Dendritic cell treated with granulocyte-macrophage colony-stimulating factor and Interleukin-4, amounts not matched to agents 40 ng/mL and 50 ng/mL, for 4 days (primary cell): ENCODE data around the gene TMEM125.

ENCODE experiments used
- H3K27ac Mint-ChIP-seq: one replicate; pipeline ENCODE4 v1.8.0; 2022; ENCODE audit warnings: mild to moderate bottlenecking, mixed read lengths
- H3K27me3 Mint-ChIP-seq: one replicate; pipeline ENCODE4 v1.8.0; 2022; ENCODE audit warnings: mild to moderate bottlenecking, mixed read lengths
- H3K36me3 Mint-ChIP-seq: one replicate; pipeline ENCODE4 v1.8.0; 2022; ENCODE audit warnings: low read depth, mixed read lengths
- H3K4me1 Mint-ChIP-seq: one replicate; pipeline ENCODE4 v1.8.0; 2022; ENCODE audit warnings: low read depth, mixed read lengths
- H3K4me3 Mint-ChIP-seq: one replicate; pipeline ENCODE4 v1.8.0; 2022; ENCODE audit warnings: mild to moderate bottlenecking, moderate library complexity, mixed read lengths
- H3K9me3 Mint-ChIP-seq: one replicate; pipeline ENCODE4 v1.8.0; 2022; ENCODE audit warnings: mixed read lengths
- intact Hi-C: fragments of 100-400 bp; cut with micrococcal nuclease; formaldehyde crosslinking; loops from one replicate; pipeline ENCODE4 v1.15.0; 2022

The TMEM125 gene

GRCh38 chr1:43312212-43312623, 42.4 kb downstream of the TMEM125 start:
- H3K4me3 Mint-ChIP-seq: no peak overlapping the region
- no peak overlapping the region for H3K27ac Mint-ChIP-seq
- intact Hi-C loops: no loop called here
- H3K9me3 Mint-ChIP-seq: no peaks in the 10 kb centered on the region
- no peaks in the 10 kb centered on the region for H3K36me3 Mint-ChIP-seq
- peaks cover 28% of the 10 kb centered on the region for H3K4me1 Mint-ChIP-seq
- H3K27me3 Mint-ChIP-seq: no peaks in the 10 kb centered on the region

- Mint-ChIP-seq H3K27ac (no peak overlapping the region), H3K4me3 (no peak overlapping the region), H3K27me3 (no peaks in the 10 kb centered on the region), H3K9me3 (no peaks in the 10 kb centered on the region), H3K4me1 (peaks cover 30% of the 10 kb centered on the region), H3K36me3 (no peaks in the 10 kb centered on the region)
- intact Hi-C loops: no loop called here
These were observed 43.1 kb downstream of the TMEM125 start for GRCh38 chr1:43312663-43313515.

- H3K27me3 Mint-ChIP-seq: no peaks in the 10 kb centered on the region
- intact Hi-C loops: no loop called here
- H3K9me3 Mint-ChIP-seq: no peaks in the 10 kb centered on the region
- no peak overlapping the region for H3K27ac Mint-ChIP-seq
- no peak overlapping the region for H3K4me3 Mint-ChIP-seq
- peaks cover 34% of the 10 kb centered on the region for H3K4me1 Mint-ChIP-seq
- H3K36me3 Mint-ChIP-seq: no peaks in the 10 kb centered on the region
These were observed 44.0 kb downstream of the TMEM125 start for GRCh38 chr1:43313771-43314170.

- intact Hi-C loops: no loop called here
- Mint-ChIP-seq H3K4me3 (no peak overlapping the region), H3K27ac (no peak overlapping the region), H3K27me3 (no peaks in the 10 kb centered on the region), H3K9me3 (no peaks in the 10 kb centered on the region), H3K4me1 (peaks cover 34% of the 10 kb centered on the region), H3K36me3 (no peaks in the 10 kb centered on the region)
These were observed 44.5 kb downstream of the TMEM125 start for GRCh38 chr1:43314233-43314632.

DNA sequence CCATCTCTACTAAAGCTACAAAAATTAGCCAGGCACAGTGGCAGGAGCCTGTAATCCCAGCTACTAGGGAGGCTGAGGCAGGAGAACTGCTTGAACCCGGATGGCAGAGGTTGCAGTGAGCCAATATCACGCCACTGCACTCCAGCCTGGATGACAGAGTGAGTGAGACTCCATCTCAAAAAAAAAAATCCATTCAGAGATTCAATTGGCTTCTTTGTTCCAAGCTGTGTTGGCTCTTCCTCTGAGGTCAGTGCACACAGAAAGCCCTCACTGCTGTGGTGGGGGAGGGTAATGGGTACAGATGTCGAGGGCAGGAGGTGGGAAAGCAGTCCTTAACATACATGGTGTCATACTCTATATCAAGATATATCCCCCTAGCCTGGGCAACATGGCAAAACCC, 45.7 kb downstream of the TMEM125 start:
- H3K9me3 Mint-ChIP-seq: no peaks in the 10 kb centered on the region
- H3K27me3 Mint-ChIP-seq: no peaks in the 10 kb centered on the region
- peaks cover 43% of the 10 kb centered on the region for H3K4me1 Mint-ChIP-seq
- no peaks in the 10 kb centered on the region for H3K36me3 Mint-ChIP-seq
- intact Hi-C loops: no loop called here
- no peak overlapping the region for H3K27ac Mint-ChIP-seq
- no peak overlapping the region for H3K4me3 Mint-ChIP-seq

GRCh38 chr1:43315963-43316737, 46.4 kb downstream of the TMEM125 start:
- H3K4me3 Mint-ChIP-seq: no peak overlapping the region
- peaks cover 43% of the 10 kb centered on the region for H3K4me1 Mint-ChIP-seq
- H3K36me3 Mint-ChIP-seq: no peaks in the 10 kb centered on the region
- H3K27me3 Mint-ChIP-seq: no peaks in the 10 kb centered on the region
- no peak overlapping the region for H3K27ac Mint-ChIP-seq
- intact Hi-C loops: no loop called here
- no peaks in the 10 kb centered on the region for H3K9me3 Mint-ChIP-seq

- Mint-ChIP-seq H3K9me3 (no peaks in the 10 kb centered on the region), H3K4me1 (peaks cover 43% of the 10 kb centered on the region), H3K4me3 (no peak overlapping the region), H3K36me3 (no peaks in the 10 kb centered on the region), H3K27me3 (no peaks in the 10 kb centered on the region), H3K27ac (no peak overlapping the region)
- intact Hi-C loops: no loop called here
These were observed 47.1 kb downstream of the TMEM125 start for GRCh38 chr1:43316738-43317520.

DNA sequence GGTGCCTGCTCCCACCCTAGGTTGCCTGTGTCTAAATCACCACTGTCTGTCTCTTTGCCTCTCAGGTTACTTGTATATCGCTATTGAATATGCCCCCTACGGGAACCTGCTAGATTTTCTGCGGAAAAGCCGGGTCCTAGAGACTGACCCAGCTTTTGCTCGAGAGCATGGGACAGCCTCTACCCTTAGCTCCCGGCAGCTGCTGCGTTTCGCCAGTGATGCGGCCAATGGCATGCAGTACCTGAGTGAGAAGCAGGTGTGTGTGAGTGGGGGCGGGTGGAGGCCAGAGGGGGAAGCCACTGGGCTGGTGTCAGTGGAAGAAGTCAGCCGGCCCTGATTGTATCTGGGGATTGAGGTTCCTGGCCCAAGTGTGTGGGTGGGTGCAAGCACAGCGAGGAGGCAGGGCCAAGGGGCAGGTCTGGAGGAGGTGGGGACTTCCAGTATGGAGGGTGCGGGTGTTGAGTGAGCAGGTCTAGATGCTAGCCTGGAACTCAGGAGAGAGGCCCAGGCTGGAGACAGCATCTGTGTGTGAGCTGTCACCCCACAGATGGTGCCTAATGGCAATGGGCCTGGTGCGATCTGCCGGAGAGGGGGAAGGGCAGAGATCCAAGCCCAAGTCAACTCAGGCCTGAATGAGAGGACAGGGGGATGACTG, 48.2 kb downstream of the TMEM125 start:
- no peaks in the 10 kb centered on the region for H3K27me3 Mint-ChIP-seq
- H3K4me3 Mint-ChIP-seq: no peak overlapping the region
- no peaks in the 10 kb centered on the region for H3K9me3 Mint-ChIP-seq
- H3K36me3 Mint-ChIP-seq: no peaks in the 10 kb centered on the region
- H3K4me1 Mint-ChIP-seq: peaks cover 35% of the 10 kb centered on the region
- intact Hi-C loops: no loop called here
- H3K27ac Mint-ChIP-seq: no peak overlapping the region

DNA sequence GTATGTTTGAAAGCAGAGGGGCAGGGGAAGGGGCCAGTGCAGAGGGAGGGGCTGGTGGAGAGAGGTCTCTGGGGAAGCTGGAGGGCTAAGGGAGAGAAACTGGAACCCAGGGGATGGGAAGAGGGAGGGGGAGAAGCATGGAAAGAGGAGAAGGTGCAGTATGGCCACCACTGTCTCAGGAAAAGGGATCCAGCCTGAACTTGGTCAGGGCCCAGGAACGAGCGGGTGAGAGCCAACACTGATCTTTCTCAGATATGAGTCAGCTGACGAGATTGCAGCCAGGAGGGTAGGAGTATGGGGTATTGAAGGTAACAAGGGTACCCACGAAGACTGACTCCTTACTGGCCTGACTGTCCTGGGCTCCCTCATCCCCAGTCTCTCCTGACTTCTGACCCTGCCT, 49.0 kb downstream of the TMEM125 start:
- H3K4me3 Mint-ChIP-seq: no peak overlapping the region
- no peaks in the 10 kb centered on the region for H3K27me3 Mint-ChIP-seq
- H3K9me3 Mint-ChIP-seq: no peaks in the 10 kb centered on the region
- no peak overlapping the region for H3K27ac Mint-ChIP-seq
- no peaks in the 10 kb centered on the region for H3K36me3 Mint-ChIP-seq
- intact Hi-C loops: no loop called here
- H3K4me1 Mint-ChIP-seq: peaks cover 35% of the 10 kb centered on the region

DNA sequence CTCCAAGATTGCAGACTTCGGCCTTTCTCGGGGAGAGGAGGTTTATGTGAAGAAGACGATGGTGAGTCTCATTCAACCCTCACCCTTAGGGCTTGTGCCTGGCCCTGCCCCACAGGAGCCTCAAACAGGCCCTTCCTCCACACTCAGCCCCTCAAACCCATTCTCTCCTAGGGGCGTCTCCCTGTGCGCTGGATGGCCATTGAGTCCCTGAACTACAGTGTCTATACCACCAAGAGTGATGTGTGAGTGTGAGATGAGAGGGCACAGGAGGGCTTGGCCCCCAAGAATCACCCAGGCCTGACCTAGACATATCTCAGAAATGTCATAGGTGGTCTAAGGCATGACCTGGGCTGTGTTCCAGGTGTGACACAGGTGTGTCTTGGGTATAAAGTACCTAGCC, 49.5 kb downstream of the TMEM125 start:
- Mint-ChIP-seq H3K27ac (no peak overlapping the region), H3K36me3 (no peaks in the 10 kb centered on the region), H3K4me1 (peaks cover 38% of the 10 kb centered on the region), H3K4me3 (no peak overlapping the region), H3K27me3 (no peaks in the 10 kb centered on the region), H3K9me3 (no peaks in the 10 kb centered on the region)
- intact Hi-C loops: no loop called here

DNA sequence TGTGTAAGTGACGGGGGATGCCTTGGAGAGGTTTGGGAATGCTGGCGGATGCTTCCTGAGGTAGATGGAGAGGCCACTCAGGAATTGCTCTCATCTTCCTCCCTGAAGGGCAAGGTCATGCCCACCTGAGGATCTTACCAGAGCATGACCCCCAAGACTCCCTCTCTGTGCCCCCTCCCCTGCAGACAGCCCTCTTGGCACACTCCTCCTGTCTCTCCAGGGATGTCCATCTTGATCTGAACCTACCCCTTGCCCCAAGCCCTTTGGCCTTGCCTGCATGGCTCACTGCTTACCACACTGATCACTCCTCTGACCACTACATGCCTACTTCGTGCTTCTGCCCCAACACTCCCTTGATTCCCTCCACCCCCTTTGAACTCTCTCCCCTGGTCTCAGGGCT, 50.0 kb downstream of the TMEM125 start:
- intact Hi-C loops: no loop called here
- Mint-ChIP-seq H3K4me3 (no peak overlapping the region), H3K4me1 (peaks cover 41% of the 10 kb centered on the region), H3K27ac (peak overlapping the region; percentile 1), H3K27me3 (no peaks in the 10 kb centered on the region), H3K36me3 (no peaks in the 10 kb centered on the region), H3K9me3 (no peaks in the 10 kb centered on the region)

DNA sequence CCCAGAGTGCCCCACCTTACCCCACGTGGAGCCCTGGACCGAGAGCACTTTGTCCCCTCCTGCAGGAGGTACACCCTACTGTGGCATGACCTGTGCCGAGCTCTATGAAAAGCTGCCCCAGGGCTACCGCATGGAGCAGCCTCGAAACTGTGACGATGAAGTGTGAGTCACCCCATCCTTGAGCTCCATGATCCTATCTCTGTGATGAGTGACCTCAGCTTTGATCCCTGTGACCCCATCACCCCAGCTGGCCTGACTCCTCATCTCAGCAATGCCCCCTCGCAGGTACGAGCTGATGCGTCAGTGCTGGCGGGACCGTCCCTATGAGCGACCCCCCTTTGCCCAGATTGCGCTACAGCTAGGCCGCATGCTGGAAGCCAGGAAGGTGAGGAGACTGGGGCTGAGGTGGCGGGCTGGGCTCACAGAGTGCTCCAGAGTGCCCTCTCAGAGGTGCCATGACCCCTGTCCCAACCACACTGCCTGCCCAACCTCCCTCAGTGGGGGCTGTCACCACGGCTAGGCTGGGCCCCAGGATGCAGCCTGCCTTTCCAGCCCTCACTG, 51.6 kb downstream of the TMEM125 start:
- no peak overlapping the region for H3K27ac Mint-ChIP-seq
- no peaks in the 10 kb centered on the region for H3K9me3 Mint-ChIP-seq
- H3K36me3 Mint-ChIP-seq: no peaks in the 10 kb centered on the region
- H3K4me1 Mint-ChIP-seq: peaks cover 32% of the 10 kb centered on the region
- intact Hi-C loops: no loop called here
- H3K27me3 Mint-ChIP-seq: no peaks in the 10 kb centered on the region
- H3K4me3 Mint-ChIP-seq: no peak overlapping the region

- Mint-ChIP-seq H3K27ac (no peak overlapping the region), H3K36me3 (no peaks in the 10 kb centered on the region), H3K4me3 (no peak overlapping the region), H3K4me1 (peaks cover 24% of the 10 kb centered on the region), H3K27me3 (no peaks in the 10 kb centered on the region), H3K9me3 (no peaks in the 10 kb centered on the region)
- intact Hi-C loops: no loop called here
These were observed 52.7 kb downstream of the TMEM125 start for GRCh38 chr1:43322506-43322905.
